ENCODE measurements around the gene GRIN1.
A peak's percentile ranks its signal among the peaks of the same experiment; 100 is the strongest.

Gene GRIN1

DNA sequence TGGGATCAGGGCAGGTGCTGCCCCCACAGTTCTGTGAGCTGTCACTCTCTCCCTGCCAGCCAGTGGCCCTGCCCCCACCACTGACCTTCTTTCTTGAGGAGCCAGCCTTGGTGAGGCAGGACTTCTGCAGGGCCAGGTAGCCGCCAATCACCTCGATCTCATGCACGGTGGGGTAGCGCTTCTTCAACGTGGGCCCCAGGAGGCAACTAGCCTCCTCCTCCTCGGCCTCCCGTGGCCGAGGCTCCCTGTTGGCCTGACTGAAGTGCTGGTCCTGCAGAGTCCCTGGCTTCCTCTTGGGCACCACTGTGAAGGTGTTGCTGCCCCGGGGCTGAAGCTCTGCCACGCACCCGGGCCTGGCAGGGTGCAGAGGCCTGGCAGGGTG lies 59.9 kb downstream of the GRIN1 start:
- Histone ChIP-seq H4K20me1 (ENCODE audit: low read depth, low read length) (no peaks in the 10 kb centered on the region), H3K9ac (ENCODE audit: low read length) (no peak overlapping the region), H3K4me3 (ENCODE audit: insufficient read depth, low read length, poor library complexity, severe bottlenecking) (no peak overlapping the region), H3K27ac (ENCODE audit: low read depth, low read length) (no peak overlapping the region), H3K36me3 (ENCODE audit: low read length) (no peaks in the 10 kb centered on the region), H3K4me2 (ENCODE audit: low read depth, low read length, poor library complexity, severe bottlenecking) (peak overlapping the region; percentile 59), H3K27me3 (ENCODE audit: low read length) (no peaks in the 10 kb centered on the region), H3K9me2 (replicated peaks; ENCODE audit: insufficient read depth, low read length) (no peaks in the 10 kb centered on the region), H3K9me3 (ENCODE audit: insufficient read depth, low read length) (no peaks in the 10 kb centered on the region), H2AFZ (ENCODE audit: low read depth, low read length, severe bottlenecking) (no peak overlapping the region), H3K79me2 (ENCODE audit: insufficient read depth, low read length) (peaks cover 1% of the 10 kb centered on the region), H3F3A (ENCODE audit: insufficient read depth) (peaks cover 12% of the 10 kb centered on the region)
- TF ChIP-seq EZH2phosphoT487 (conservative IDR thresholded peaks at IDR 0.05; ENCODE audit: low read length) = no peak

DNA sequence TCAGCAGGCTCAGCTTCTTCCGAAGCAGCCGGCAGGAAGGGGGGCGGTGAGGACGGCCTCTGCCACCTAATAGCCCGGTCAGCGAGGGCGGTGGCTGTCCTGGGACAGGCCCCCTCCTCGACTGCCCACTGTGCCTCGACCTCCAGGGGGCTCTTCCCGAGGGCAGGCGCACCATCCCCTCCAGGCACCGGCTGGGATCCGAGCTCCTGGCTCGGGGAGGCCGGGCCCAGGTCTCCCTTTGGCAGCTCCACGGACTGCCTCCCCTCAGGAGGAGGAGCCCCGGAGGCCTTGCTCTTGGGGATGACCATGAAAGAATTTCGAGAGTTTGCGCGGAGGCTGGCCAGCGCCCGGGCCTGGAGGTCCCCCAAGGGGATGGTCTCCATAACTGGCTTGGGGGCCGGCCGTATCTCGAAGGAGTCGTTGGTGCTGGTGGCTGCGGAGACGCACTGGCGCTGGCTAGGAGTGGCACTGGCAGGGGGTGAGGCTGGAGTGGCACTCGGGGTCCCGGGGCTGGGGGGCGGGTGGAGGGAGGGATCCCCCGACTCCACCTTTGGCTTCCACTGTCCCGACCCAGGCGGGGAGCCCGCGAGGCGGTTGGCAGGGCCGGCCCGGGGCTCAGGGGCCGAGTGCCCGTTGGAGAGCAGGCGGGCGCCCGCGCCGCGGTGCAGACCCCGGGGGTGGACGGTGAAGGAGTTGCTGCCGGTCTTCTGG lies 60.6 kb downstream of the GRIN1 start:
- no peaks in the 10 kb centered on the region for H4K20me1 ChIP-seq (ENCODE audit: low read depth, low read length)
- H3K4me2 ChIP-seq (ENCODE audit: low read depth, low read length, poor library complexity, severe bottlenecking) = peak overlapping the region; percentile 59
- H3F3A ChIP-seq (ENCODE audit: insufficient read depth) = peaks cover 12% of the 10 kb centered on the region
- TF ChIP-seq, protein P1, sequence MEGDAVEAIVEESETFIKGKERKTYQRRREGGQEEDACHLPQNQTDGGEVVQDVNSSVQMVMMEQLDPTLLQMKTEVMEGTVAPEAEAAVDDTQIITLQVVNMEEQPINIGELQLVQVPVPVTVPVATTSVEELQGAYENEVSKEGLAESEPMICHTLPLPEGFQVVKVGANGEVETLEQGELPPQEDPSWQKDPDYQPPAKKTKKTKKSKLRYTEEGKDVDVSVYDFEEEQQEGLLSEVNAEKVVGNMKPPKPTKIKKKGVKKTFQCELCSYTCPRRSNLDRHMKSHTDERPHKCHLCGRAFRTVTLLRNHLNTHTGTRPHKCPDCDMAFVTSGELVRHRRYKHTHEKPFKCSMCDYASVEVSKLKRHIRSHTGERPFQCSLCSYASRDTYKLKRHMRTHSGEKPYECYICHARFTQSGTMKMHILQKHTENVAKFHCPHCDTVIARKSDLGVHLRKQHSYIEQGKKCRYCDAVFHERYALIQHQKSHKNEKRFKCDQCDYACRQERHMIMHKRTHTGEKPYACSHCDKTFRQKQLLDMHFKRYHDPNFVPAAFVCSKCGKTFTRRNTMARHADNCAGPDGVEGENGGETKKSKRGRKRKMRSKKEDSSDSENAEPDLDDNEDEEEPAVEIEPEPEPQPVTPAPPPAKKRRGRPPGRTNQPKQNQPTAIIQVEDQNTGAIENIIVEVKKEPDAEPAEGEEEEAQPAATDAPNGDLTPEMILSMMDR (IDR thresholded peaks at IDR 0.05; ENCODE audit: insufficient read depth, low read length, poor library complexity, severe bottlenecking) = no peak
- TF ChIP-seq EZH2phosphoT487 (conservative IDR thresholded peaks at IDR 0.05; ENCODE audit: low read length) = no peak
- H3K9me2 ChIP-seq (replicated peaks; ENCODE audit: insufficient read depth, low read length) = no peaks in the 10 kb centered on the region
- H3K27ac ChIP-seq (ENCODE audit: low read depth, low read length) = no peak overlapping the region
- peaks cover 8% of the 10 kb centered on the region for H3K79me2 ChIP-seq (ENCODE audit: insufficient read depth, low read length)
- H3K36me3 ChIP-seq (ENCODE audit: low read length) = no peaks in the 10 kb centered on the region
- H3K4me3 ChIP-seq (ENCODE audit: insufficient read depth, low read length, poor library complexity, severe bottlenecking) = peak overlapping the region; percentile 39
- H3K9ac ChIP-seq (ENCODE audit: low read length) = peak overlapping the region; percentile 46; the same call in 1 of the 2 replicates
- H3K9me3 ChIP-seq (ENCODE audit: insufficient read depth, low read length) = no peaks in the 10 kb centered on the region
- no peak overlapping the region for H2AFZ ChIP-seq (ENCODE audit: low read depth, low read length, severe bottlenecking)
- no peaks in the 10 kb centered on the region for H3K27me3 ChIP-seq (ENCODE audit: low read length)

GRCh38 chr9:137200311-137201204 lies 61.6 kb downstream of the GRIN1 start, which contains the start of gene TPRN:
Gene TPRN, minus strand, starts transcription at chr9:137200741. Its CDS starts 30 bp downstream, at chr9:137200711.
- H3K27me3 ChIP-seq (ENCODE audit: low read length) = no peaks in the 10 kb centered on the region
- no peaks in the 10 kb centered on the region for H3K9me2 ChIP-seq (replicated peaks; ENCODE audit: insufficient read depth, low read length)
- H3K27ac ChIP-seq (ENCODE audit: low read depth, low read length) = peak within 1 kb of the TSS; percentile 62
- H3K4me3 ChIP-seq (ENCODE audit: insufficient read depth, low read length, poor library complexity, severe bottlenecking) = peak within 1 kb of the TSS; percentile 68
- H3K79me2 ChIP-seq (ENCODE audit: insufficient read depth, low read length) = peaks cover 15% of the 10 kb centered on the region
- no peaks in the 10 kb centered on the region for H4K20me1 ChIP-seq (ENCODE audit: low read depth, low read length)
- H3K36me3 ChIP-seq (ENCODE audit: low read length) = no peaks in the 10 kb centered on the region
- TF ChIP-seq, protein P1 (IDR thresholded peaks at IDR 0.05; ENCODE audit: insufficient read depth, low read length, poor library complexity, severe bottlenecking) = no peak
- no peak for TF ChIP-seq EZH2phosphoT487 (conservative IDR thresholded peaks at IDR 0.05; ENCODE audit: low read length)
- H3K4me2 ChIP-seq (ENCODE audit: low read depth, low read length, poor library complexity, severe bottlenecking) = peak within 1 kb of the TSS; percentile 69
- peak within 1 kb of the TSS; percentile 80 for H3K9ac ChIP-seq (ENCODE audit: low read length)
- H3K9me3 ChIP-seq (ENCODE audit: insufficient read depth, low read length) = no peaks in the 10 kb centered on the region
- peaks cover 12% of the 10 kb centered on the region for H3F3A ChIP-seq (ENCODE audit: insufficient read depth)
- no peak within 1 kb of the TSS for H2AFZ ChIP-seq (ENCODE audit: low read depth, low read length, severe bottlenecking)

Data from SU-DHL-6 (cell line).